ENCODE data around the gene ZBTB22. TPM values are rescaled to one million over a fixed set of nuclear protein-coding genes. Genes with fewer than 3 reads are reported as not detected.
A peak's percentile ranks its signal among the peaks of the same experiment; 100 is the strongest.

ZBTB22 gene
- total RNA-seq, 1 experiment from 2014 or later: 11.7 TPM

DNA sequence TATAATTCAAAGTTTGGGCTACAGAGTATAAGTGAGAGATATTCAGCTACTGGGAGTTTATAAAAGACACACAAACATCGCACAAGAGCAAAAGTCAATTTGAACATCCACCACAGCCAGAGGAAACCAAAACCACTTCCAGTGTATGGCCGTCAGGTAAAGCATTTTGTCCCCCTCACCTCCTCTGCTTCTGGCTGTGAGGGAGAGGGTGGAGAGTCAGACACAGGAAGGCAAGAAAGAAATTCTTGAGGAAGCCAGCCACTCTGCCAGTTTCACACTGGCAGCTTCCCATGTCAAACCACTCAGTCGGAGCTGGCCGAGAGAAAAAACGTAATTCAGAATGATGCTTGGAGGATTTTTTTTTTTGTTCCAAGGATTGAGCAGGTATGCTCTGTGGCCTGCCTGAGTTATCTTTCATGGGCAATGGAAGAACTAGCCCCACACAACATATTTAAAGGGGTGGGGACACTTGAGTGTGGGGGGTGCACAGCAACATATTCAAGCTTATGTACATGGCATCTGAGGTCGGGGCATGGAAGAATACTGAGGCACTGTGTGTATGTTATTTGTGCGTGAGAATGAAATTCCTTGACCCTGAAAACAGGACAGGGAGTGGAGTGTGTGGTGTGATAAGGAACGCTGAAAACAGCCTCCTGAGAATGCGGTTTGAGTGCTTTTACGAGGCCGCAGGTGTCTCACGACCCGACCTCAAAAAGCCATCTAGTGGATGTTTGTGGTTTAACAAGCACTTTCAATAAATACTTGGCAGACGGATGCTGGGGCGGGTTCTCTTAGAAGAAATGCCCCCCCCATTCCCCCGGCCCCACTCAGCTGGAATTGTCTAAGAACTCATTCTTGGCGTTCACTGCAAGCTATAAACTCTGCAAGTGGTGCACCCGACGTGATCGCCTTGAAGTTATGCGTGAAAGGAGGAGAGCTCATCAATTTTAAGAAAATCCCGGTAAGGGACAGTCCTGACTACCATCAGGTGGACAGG lies 27.5 kb upstream of the ZBTB22 start:
- intact Hi-C loops (cut with micrococcal nuclease): loop anchor here (1.0 kb wide), 1 partner anchor 67 kb away; no protein-coding TSS in a partner anchor
- Histone ChIP-seq H3K79me2 (ENCODE audit: insufficient read depth, low read length) (no peaks in the 10 kb centered on the region), H3K4me3 (replicated peaks in 1 of 2; ENCODE audit: low read depth in 1 of 2, low read length in 2 of 2) (no peak overlapping the region), H3K27me3 (ENCODE audit: insufficient read depth, low read length) (peaks cover 27% of the 10 kb centered on the region; the same call in 1 of the 2 replicates), H3K9me3 (ENCODE audit: control insufficient read depth in 1 of 2, insufficient read depth in 1 of 2, low read depth in 1 of 2, low read length in 2 of 2) (no peaks in the 10 kb centered on the region), H3K36me3 (ENCODE audit: control insufficient read depth in 1 of 2, insufficient read depth in 2 of 2, low read length in 2 of 2) (no peaks in the 10 kb centered on the region), H2AFZ (ENCODE audit: low read depth, low read length, poor library complexity, severe bottlenecking) (peak overlapping the region; percentile 82), H3K9ac (ENCODE audit: low read length) (no peak overlapping the region), H3K27ac (ENCODE audit: low read depth, low read length) (no peak overlapping the region), H3K4me1 (ENCODE audit: control insufficient read depth in 1 of 2, insufficient read depth in 2 of 2, low read length in 2 of 2) (peaks cover 8 to 10% of the 10 kb centered on the region in 2 experiments), H3K9me2 (ENCODE audit: insufficient read depth) (no peaks in the 10 kb centered on the region), H4K20me1 (ENCODE audit: insufficient read depth) (no peaks in the 10 kb centered on the region), H3K4me2 (ENCODE audit: low read length) (peak overlapping the region; percentile 64)
- ChIA-PET RAD21 (ENCODE audit: low non-redundant PET in 1 of 2, low total read pairs in 2 of 2, uncharacterized antibody in 2 of 2, unreplicated experiment in 2 of 2) (interaction anchor here in 1 of 2 experiments (1.1 kb wide), 1 partner anchor 345 kb away, joined by 3 read pairs; no protein-coding TSS in a partner anchor), POLR2A (interaction anchor here (2.1 kb wide), 1 partner anchor 28 kb away, joined by 4 read pairs; the partner anchor contains the start of gene ZBTB22), CTCF (interaction anchor here (0.7 to 2.1 kb wide), 5 partner anchors 9 to 210 kb away, joined by 3 to 9 read pairs (median 6); partner anchors contain the start of gene ZBTB22)
- TF ChIP-seq RAD21 (IDR thresholded peaks at IDR 0.05; ENCODE audit: low read depth) (peak; percentile 63), CBX3 (IDR thresholded peaks at IDR 0.05; ENCODE audit: low read depth) (0 out of 2 replicates have a peak, but pooled peaks have one; percentile 27), TCF7L2 (IDR thresholded peaks at IDR 0.05; ENCODE audit: borderline replicate concordance, extremely low read depth, insufficient read depth, insufficient read length) (peak; percentile 75), SRF (IDR thresholded peaks at IDR 0.05; ENCODE audit: low read depth) (no peak), EGR1 (IDR thresholded peaks at IDR 0.05; ENCODE audit: low read depth) (no peak), CTCF (IDR thresholded peaks at IDR 0.05 in 2 of 3, conservative IDR thresholded peaks at IDR 0.05 in 1 of 3; ENCODE audit: borderline replicate concordance in 1 of 3, insufficient read depth in 1 of 3, low read depth in 2 of 3, low read length in 2 of 3) (peak; percentile 46 to 58 (median 50); a peak in 4 of 6 replicates)
- BruUV-seq (replicated peaks): no TSS peak
- ATAC-seq (peak; percentile 80), DNase-seq (ENCODE audit: low read depth, low spot score) (peak; percentile 74)
